SK-N-SH treated with all-trans-retinoic acid at 6 μM for 48 hours (cell line): ENCODE results near the gene RIMBP3C.
"Not testable (repeated sequence)": the region's sequence is repeated elsewhere in the genome, so short reads cannot be mapped to it uniquely, and the experiment has no call there.

Source experiments
- ATAC-seq: fragments of 200-7000 bp; cut with Tn5 transposase; 3 replicates; pipeline ENCODE4 v1.9.1; 2020; ENCODE audit warnings: mild to moderate bottlenecking, moderate library complexity
- ARNTL ChIP-seq: fragments of 450-650 bp; formaldehyde crosslinking; IDR thresholded peaks from 2 replicates; pipeline ENCODE4 v1.5.0; 2020; ENCODE audit warnings: low read depth, mild to moderate bottlenecking, moderate library complexity, borderline replicate concordance
- BACH2 ChIP-seq: fragments of 250-450 bp; sonication (Bioruptor Pico); IDR thresholded peaks from 2 replicates; pipeline ENCODE4 v1.9.0; 2021; ENCODE audit warnings: mild to moderate bottlenecking, borderline replicate concordance
- CREB5 ChIP-seq: fragments of 250-450 bp; sonication (Bioruptor Pico); IDR thresholded peaks from 2 replicates; pipeline ENCODE4 v1.5.1; 2020; ENCODE audit warnings: low read depth, mild to moderate bottlenecking, moderate library complexity
- CSDC2 ChIP-seq: fragments of 250-450 bp; sonication (Bioruptor Pico); IDR thresholded peaks from 2 replicates; pipeline ENCODE4 v1.5.0; 2020; ENCODE audit warnings: mild to moderate bottlenecking, moderate library complexity
- CSRNP3 ChIP-seq: fragments of 250-450 bp; sonication (Bioruptor Pico); IDR thresholded peaks from 2 replicates; pipeline ENCODE4 v1.5.1; 2021; ENCODE audit warnings: mild to moderate bottlenecking, moderate library complexity
- GLIS3 ChIP-seq: fragments of 250-450 bp; sonication (Bioruptor Pico); IDR thresholded peaks from 2 replicates; pipeline ENCODE4 v1.5.0; 2020; ENCODE audit warnings: mild to moderate bottlenecking, moderate library complexity
- ISL1 ChIP-seq: fragments of 250-450 bp; sonication (Bioruptor Pico); IDR thresholded peaks from 2 replicates; pipeline ENCODE4 v2.1.2; 2022; ENCODE audit warnings: mild to moderate bottlenecking, moderate library complexity
- OSR1 ChIP-seq: fragments of 250-450 bp; sonication (Bioruptor Pico); IDR thresholded peaks from 2 replicates; pipeline ENCODE4 v1.8.0; 2022; ENCODE audit warnings: moderate library complexity, mild to moderate bottlenecking, inconsistent platforms
- PPARA ChIP-seq: fragments of 250-450 bp; sonication (Bioruptor Pico); IDR thresholded peaks from 2 replicates; pipeline ENCODE4 v1.5.0; 2020; ENCODE audit warnings: mild to moderate bottlenecking, borderline replicate concordance
- RARB ChIP-seq: fragments of 250-450 bp; sonication (Bioruptor Pico); IDR thresholded peaks from 2 replicates; pipeline ENCODE4 v1.8.0; 2021; ENCODE audit warnings: mild to moderate bottlenecking, moderate library complexity
- TCF4 ChIP-seq: fragments of 250-450 bp; sonication (Bioruptor Pico); IDR thresholded peaks from 2 replicates; pipeline ENCODE4 v1.8.0; 2021; ENCODE audit warnings: mild to moderate bottlenecking, moderate library complexity, borderline replicate concordance
- TOX ChIP-seq: fragments of 250-450 bp; sonication (Bioruptor Pico); IDR thresholded peaks from 2 replicates; pipeline ENCODE4 v1.8.0; 2021; ENCODE audit warnings: mild to moderate bottlenecking, moderate library complexity, borderline replicate concordance
- ZC3H10 ChIP-seq: fragments of 250-450 bp; sonication (Bioruptor Pico); IDR thresholded peaks from 2 replicates; pipeline ENCODE4 v1.5.1; 2021; ENCODE audit warnings: mild to moderate bottlenecking, moderate library complexity
- ZFP3 ChIP-seq: fragments of 250-450 bp; sonication (Bioruptor Pico); IDR thresholded peaks from 2 replicates; pipeline ENCODE4 v1.5.0; 2020; ENCODE audit warnings: mild to moderate bottlenecking, moderate library complexity
- TF ChIP-seq, protein P1 (sequence below): fragments of 250-450 bp; sonication (Bioruptor Pico); IDR thresholded peaks from 2 replicates; pipeline ENCODE4 v1.5.0; 2020; ENCODE audit warnings: mild to moderate bottlenecking, moderate library complexity
- TF ChIP-seq, protein P2 (sequence below): fragments of 250-450 bp; sonication (Bioruptor Pico); IDR thresholded peaks from 2 replicates; pipeline ENCODE4 v1.8.0; 2021; ENCODE audit warnings: low read depth, mild to moderate bottlenecking, moderate library complexity, borderline replicate concordance
- TF ChIP-seq, protein P3 (sequence below): fragments of 250-450 bp; sonication (Bioruptor Pico); IDR thresholded peaks from 2 replicates; pipeline ENCODE4 v1.8.0; 2020; ENCODE audit warnings: mild to moderate bottlenecking, moderate library complexity, borderline replicate concordance

The RIMBP3C gene

DNA sequence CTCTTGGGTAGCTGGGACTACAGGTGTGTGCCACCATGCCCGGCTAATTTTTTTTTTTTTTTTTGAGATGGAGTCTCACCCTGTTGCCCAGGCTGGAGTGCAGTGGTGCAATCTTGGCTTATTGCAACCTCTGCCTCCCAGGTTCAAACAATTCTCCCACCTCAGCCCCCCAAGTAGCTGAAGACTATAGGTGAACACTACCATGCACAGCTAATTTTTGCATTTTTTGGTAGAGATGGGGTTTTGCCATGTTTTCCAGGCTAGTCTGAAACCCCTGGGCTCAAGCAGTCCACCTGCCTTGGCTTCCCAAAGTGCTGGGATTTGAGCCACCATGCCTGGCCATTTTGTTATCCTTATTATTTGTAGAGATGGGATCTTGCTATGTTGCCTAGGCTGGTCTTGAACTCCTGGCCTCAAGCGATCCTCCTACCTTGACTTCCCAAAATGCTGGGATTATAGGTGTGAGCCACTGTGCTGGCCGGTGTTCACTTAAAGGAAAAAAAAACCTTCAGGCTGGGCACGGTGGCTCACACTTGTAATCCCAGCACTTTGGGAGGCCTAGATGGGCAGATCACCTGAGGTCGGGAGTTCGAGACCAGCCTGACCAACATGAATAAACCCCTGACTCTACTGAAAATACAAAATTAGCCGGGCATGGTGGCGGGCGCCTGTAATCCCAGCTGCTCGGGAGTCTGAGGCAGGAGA is 29.9 kb upstream of the RIMBP3C start:
- not testable (repeated sequence) for ATAC-seq

DNA sequence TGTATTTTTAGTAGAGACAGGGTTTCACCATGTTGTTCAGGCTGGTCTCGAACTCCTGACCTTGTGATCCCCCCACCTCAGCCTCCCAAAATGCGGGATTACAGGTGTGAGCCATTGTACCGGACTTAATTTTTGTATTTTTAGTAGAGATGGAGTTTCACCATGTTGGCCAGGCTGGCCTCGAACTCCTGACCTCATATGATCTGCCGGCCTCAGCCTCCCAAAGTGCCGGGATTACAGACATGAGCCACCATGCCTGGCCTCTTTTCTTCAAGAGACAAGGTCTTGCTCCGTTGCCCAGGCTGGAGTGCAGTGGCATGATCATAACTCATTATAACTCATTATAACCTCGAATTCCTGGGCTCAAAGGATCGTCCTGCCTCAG is 29.4 kb upstream of the RIMBP3C start:
- ATAC-seq: not testable (repeated sequence)

GRCh38 chr22:21579474-21579851 is 28.2 kb upstream of the RIMBP3C start:
- TF ChIP-seq BACH2 (no peak), CREB5 (CRISPR knock-in tag) (no peak), ZFP3 (no peak), ISL1 (CRISPR knock-in tag) (no peak), PPARA (no peak), CSRNP3 (no peak), RARB (CRISPR knock-in tag) (no peak), TCF4 (no peak), ARNTL (no peak), CSDC2 (CRISPR knock-in tag) (no peak), TOX (CRISPR knock-in tag) (no peak)
- TF ChIP-seq, protein P1, sequence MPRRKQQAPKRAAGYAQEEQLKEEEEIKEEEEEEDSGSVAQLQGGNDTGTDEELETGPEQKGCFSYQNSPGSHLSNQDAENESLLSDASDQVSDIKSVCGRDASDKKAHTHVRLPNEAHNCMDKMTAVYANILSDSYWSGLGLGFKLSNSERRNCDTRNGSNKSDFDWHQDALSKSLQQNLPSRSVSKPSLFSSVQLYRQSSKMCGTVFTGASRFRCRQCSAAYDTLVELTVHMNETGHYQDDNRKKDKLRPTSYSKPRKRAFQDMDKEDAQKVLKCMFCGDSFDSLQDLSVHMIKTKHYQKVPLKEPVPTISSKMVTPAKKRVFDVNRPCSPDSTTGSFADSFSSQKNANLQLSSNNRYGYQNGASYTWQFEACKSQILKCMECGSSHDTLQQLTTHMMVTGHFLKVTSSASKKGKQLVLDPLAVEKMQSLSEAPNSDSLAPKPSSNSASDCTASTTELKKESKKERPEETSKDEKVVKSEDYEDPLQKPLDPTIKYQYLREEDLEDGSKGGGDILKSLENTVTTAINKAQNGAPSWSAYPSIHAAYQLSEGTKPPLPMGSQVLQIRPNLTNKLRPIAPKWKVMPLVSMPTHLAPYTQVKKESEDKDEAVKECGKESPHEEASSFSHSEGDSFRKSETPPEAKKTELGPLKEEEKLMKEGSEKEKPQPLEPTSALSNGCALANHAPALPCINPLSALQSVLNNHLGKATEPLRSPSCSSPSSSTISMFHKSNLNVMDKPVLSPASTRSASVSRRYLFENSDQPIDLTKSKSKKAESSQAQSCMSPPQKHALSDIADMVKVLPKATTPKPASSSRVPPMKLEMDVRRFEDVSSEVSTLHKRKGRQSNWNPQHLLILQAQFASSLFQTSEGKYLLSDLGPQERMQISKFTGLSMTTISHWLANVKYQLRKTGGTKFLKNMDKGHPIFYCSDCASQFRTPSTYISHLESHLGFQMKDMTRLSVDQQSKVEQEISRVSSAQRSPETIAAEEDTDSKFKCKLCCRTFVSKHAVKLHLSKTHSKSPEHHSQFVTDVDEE (CRISPR knock-in tag): no peak
- TF ChIP-seq, protein P2, sequence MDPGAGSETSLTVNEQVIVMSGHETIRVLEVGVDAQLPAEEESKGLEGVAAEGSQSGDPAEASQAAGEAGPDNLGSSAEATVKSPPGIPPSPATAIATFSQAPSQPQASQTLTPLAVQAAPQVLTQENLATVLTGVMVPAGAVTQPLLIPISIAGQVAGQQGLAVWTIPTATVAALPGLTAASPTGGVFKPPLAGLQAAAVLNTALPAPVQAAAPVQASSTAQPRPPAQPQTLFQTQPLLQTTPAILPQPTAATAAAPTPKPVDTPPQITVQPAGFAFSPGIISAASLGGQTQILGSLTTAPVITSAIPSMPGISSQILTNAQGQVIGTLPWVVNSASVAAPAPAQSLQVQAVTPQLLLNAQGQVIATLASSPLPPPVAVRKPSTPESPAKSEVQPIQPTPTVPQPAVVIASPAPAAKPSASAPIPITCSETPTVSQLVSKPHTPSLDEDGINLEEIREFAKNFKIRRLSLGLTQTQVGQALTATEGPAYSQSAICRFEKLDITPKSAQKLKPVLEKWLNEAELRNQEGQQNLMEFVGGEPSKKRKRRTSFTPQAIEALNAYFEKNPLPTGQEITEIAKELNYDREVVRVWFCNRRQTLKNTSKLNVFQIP: no peak
- TF ChIP-seq, all 23 proteins: peak for 0
- no peak for ATAC-seq

DNA sequence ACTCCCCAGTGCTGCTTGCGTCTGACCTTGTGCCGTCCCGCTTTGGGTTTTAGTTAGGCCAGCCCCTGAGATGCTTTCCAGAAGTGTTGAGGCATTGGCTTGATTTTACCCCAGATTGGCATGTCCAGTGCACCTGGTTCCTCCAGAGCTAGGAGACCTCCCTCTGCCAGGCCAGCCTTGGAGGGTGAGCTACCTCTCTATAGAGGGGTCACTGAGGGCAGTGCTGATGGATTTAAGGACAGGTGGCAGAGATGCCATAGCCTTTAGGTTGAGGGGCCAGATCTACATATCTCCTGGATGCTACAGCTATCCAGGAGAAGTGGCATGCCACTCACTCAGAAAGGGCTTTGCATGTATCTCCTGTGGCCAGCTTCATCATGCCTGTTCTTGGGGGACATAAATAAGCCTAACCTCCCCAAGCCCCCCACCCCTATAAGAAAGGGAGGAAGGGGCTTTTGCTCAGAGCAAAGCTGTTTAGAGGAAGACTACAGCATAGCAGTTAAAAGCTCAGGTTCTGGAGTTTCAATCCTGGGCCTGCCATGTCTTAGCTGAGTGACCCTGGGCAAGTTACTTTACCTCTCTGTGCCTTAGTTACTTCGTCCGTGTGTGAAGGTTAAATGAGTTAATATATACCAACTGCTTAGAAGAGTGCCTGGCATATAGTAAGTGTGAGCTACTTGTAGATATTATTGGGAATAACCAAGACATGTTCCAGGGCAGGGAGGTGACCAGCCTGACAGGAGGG is 22.7 kb upstream of the RIMBP3C start:
- ATAC-seq: no peak
- TF ChIP-seq CREB5 (CRISPR knock-in tag) (no peak), ZFP3 (no peak), ISL1 (CRISPR knock-in tag) (no peak), BACH2 (no peak), RARB (CRISPR knock-in tag) (no peak), ZC3H10 (no peak), OSR1 (CRISPR knock-in tag) (no peak), TCF4 (no peak), GLIS3 (CRISPR knock-in tag) (no peak), TOX (CRISPR knock-in tag) (no peak)
- TF ChIP-seq, protein P1 (CRISPR knock-in tag): no peak
- TF ChIP-seq, protein P3, sequence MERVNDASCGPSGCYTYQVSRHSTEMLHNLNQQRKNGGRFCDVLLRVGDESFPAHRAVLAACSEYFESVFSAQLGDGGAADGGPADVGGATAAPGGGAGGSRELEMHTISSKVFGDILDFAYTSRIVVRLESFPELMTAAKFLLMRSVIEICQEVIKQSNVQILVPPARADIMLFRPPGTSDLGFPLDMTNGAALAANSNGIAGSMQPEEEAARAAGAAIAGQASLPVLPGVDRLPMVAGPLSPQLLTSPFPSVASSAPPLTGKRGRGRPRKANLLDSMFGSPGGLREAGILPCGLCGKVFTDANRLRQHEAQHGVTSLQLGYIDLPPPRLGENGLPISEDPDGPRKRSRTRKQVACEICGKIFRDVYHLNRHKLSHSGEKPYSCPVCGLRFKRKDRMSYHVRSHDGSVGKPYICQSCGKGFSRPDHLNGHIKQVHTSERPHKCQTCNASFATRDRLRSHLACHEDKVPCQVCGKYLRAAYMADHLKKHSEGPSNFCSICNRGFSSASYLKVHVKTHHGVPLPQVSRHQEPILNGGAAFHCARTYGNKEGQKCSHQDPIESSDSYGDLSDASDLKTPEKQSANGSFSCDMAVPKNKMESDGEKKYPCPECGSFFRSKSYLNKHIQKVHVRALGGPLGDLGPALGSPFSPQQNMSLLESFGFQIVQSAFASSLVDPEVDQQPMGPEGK (CRISPR knock-in tag): no peak
